SH-SY5Y (cell line): Measurements from ENCODE around the gene TAGLN.

ENCODE experiments used
- GATA2 ChIP-seq: IDR thresholded peaks from 2 replicates; pipeline ENCODE4 v1.6.1; 2011; ENCODE audit warnings: mild to moderate bottlenecking, low read depth, low read length
- GATA3 ChIP-seq: IDR thresholded peaks from 2 replicates; pipeline ENCODE4 v1.6.1; 2011; ENCODE audit warnings: low read depth, mild to moderate bottlenecking, low read length, moderate library complexity

DNA sequence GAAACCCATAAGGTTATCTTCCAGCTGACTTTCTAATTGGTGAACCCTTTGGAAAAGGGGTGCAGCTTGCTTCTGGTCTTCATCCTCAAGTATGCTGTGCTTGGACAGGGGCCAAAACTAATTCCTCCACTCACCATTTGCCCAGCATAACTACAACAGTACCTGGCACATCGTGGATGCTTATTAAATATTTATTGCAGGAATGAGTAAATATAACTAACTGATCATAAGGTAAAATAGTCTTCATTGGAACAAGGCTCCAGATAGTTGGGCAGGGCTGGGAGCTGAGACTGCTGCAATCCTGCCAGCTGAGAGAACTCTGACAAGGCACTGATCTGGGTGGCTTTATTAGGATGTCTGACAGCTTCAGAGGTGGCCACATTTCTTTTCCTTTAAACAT is 23.0 kb upstream of the TAGLN start:
- TF ChIP-seq GATA2 (no peak), GATA3 (no peak)
